Ovary (tissue), 9 donors: ENCODE measurements around the gene ATP2B2. TPM values are rescaled to one million over a fixed set of nuclear protein-coding genes. Genes with fewer than 3 reads are reported as not detected.

ENCODE experiments used
- DNase-seq, 5 donors: peaks; one replicate each; pipeline ENCODE4 v3.0.0-alpha.2; 2019 to 2020
- H3K27ac ChIP-seq, 2 donors: fragments of 200-600 bp; one replicate each; pipeline versions ENCODE4 v1.5.1 to v1.8.0; 2019 to 2022
- H3K27me3 ChIP-seq: fragments of 200-600 bp; one replicate; pipeline ENCODE4 v1.8.0; 2022
- H3K36me3 ChIP-seq: fragments of 200-600 bp; sonication (generic); one replicate; pipeline ENCODE4 v1.5.1; 2019
- H3K4me1 ChIP-seq: one replicate; pipeline ENCODE4 v1.8.1; 2013; ENCODE audit warnings: mild to moderate bottlenecking, moderate library complexity; ENCODE audit not compliant: insufficient read depth
- H3K4me3 ChIP-seq: fragments of 200-600 bp; sonication (generic); one replicate; pipeline ENCODE4 v1.5.1; 2017
- H3K9me3 ChIP-seq, 2 donors: fragments of 200-600 bp in 1 of 2; sonication (generic) in 1 of 2; one replicate each; pipeline versions ENCODE4 v1.5.1 to v1.8.1; 2013 to 2019; ENCODE audit warnings: mild to moderate bottlenecking in 1 of 2, moderate library complexity in 1 of 2
- EP300 ChIP-seq: sonication (generic); formaldehyde crosslinking; IDR thresholded peaks from one replicate; pipeline ENCODE4 v1.6.1; 2017; ENCODE audit warnings: antibody characterized with exemption
- POLR2A ChIP-seq: fragments of 450-650 bp; IDR thresholded peaks from one replicate; pipeline ENCODE4 v1.6.1; 2017; ENCODE audit warnings: antibody characterized with exemption, mild to moderate bottlenecking, moderate library complexity
- WGBS, 3 donors: extraction: QIAGEN DNeasy Blood & Tissue Kit in 1 of 3; methylation state at CpG; one replicate each; pipeline versions ENCODE4 v1.1.5 to v1.1.7; 2013 to 2017; 5-methylcytosine and 5-hydroxymethylcytosine counted together
- intact Hi-C, 4 donors: fragments of 100-400 bp; cut with DNase I; formaldehyde crosslinking; loops; one replicate each; pipeline versions ENCODE4 v1.11.0 to v1.15.1; 2022 to 2023
- polyA plus RNA-seq, 2 donors: library from polyadenylated mRNA; stranded (reverse); fragments of 200-250 nt in 1 of 2; fragments of 350-450 nt in 1 of 2; fragmentation: Illumina TruSeq in 1 of 2; extraction: RNeasy Lipid Tissue Mini Kit (QIAGEN cat#74804) in 1 of 2; gene quantifications; one replicate each; pipeline ENCODE4 v1.2.3, GENCODE V29; 2013 to 2014
- total RNA-seq, 7 donors: library from RNA; depleted of rRNA in 2 of 7; stranded (reverse); fragments of >200 nt in 2 of 7; fragmentation: NEBNext Ultra II Directional in 3 of 7; extraction: Animal tissue kit (Norgen Biotek cat#: 25700) in 3 of 7; gene quantifications; one replicate each; pipeline versions ENCODE4 v1.1.0 to v1.2.4, GENCODE V29; 2016 to 2023
- TF ChIP-seq, protein P1 (sequence below), 3 donors: fragments of 450-650 bp in 2 of 3; fragments of 200-600 bp in 1 of 3; IDR thresholded peaks; one replicate each; pipeline versions ENCODE4 v1.5.1 to v1.8.0; 2016 to 2022; ENCODE audit warnings: antibody characterized with exemption in 3 of 3, mild to moderate bottlenecking in 1 of 3
- donor health status: DM: no; HTN: no; CAD: no; lungs with moderate emphysema.
- donor health status: DM: no; HTN: no; CAD: no.
- donor health status: Bipolar disorder and iron deficiency.
- donor health status: DM: yes; HTN: yes; CAD: no.
- donor health status: DM: no; HTN: no; CAD: no.
- donor health status: DM: yes; HTN: yes; CAD: no.

The ATP2B2 gene
- total and polyA plus RNA-seq, 9 donors, result 0.05 to 11.6 (median 0.52) TPM; not detected in 2

DNA sequence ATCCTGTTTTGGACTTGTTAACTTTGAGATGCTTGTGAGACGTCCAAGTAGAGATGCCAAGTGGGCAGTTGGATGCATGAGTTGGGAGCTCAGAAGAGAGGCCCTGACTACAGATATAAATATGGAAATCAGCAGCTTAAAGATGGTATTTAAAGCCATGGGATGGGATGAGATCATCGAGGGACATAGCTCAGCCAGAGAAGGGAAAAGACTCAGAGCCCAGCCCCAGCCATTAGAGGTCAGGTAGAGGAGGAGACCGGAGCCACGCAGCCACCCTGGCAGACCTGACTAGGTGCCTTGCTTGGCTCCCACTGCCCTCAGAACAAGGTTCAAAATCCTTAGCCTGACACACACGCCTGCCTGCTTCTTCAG, 31.1 kb downstream of the ATP2B2 start:
- H3K27me3 ChIP-seq, result no peaks in the 10 kb centered on the region
- H3K27ac ChIP-seq, result no peak overlapping the region
- no peak for DNase-seq
- H3K4me3 ChIP-seq, result no peak overlapping the region
- no peaks in the 10 kb centered on the region for H3K9me3 ChIP-seq
- TF ChIP-seq, protein P1, sequence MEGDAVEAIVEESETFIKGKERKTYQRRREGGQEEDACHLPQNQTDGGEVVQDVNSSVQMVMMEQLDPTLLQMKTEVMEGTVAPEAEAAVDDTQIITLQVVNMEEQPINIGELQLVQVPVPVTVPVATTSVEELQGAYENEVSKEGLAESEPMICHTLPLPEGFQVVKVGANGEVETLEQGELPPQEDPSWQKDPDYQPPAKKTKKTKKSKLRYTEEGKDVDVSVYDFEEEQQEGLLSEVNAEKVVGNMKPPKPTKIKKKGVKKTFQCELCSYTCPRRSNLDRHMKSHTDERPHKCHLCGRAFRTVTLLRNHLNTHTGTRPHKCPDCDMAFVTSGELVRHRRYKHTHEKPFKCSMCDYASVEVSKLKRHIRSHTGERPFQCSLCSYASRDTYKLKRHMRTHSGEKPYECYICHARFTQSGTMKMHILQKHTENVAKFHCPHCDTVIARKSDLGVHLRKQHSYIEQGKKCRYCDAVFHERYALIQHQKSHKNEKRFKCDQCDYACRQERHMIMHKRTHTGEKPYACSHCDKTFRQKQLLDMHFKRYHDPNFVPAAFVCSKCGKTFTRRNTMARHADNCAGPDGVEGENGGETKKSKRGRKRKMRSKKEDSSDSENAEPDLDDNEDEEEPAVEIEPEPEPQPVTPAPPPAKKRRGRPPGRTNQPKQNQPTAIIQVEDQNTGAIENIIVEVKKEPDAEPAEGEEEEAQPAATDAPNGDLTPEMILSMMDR (IDR thresholded peaks at IDR 0.05), result no peak
- TF ChIP-seq EP300, result no peak
- no peak for TF ChIP-seq POLR2A
- 51 to 69% (median 67%) methylated on average over 5 of the region's 5 CpGs for WGBS, 3 donors
- no peaks in the 10 kb centered on the region for H3K4me1 ChIP-seq
- no peaks in the 10 kb centered on the region for H3K36me3 ChIP-seq
- intact Hi-C loops, result no loop called here

DNA sequence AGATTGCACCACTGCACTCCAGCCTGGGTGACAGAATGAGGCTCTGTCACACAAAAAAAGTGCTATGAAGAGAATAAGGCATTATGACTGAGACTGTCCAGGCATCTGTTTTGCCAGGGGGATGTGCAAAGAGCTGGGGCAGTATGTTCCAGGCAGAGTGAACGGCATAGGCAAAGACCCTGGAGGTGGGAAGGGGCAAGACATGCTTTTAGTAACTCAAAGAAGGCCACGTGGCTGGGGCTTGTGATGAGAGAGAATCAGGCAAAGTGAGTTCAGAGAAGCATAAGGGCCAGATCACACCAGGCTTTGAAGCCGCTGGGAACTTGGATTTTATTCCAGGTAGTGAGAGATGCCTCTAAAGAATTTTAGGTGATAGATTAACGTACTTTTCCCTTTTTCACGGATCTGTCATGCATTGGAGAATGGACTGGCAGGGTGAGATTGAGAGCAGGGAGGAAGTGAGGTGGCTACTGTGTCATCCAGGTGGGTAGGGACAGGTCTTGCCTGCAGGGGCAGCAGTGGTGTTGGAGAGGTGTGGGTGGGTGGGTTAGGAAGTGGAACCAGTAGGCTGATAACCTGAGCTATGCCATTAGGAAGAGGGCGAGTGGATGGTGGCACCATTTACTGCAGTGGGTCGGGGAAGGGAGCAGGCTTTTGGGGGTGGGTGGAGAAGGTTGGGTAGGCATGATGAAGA, 31.7 kb downstream of the ATP2B2 start:
- Histone ChIP-seq H3K9me3 (no peaks in the 10 kb centered on the region), H3K4me3 (no peak overlapping the region), H3K27me3 (no peaks in the 10 kb centered on the region), H3K36me3 (no peaks in the 10 kb centered on the region), H3K4me1 (no peaks in the 10 kb centered on the region), H3K27ac (no peak overlapping the region)
- TF ChIP-seq POLR2A (no peak), EP300 (no peak)
- TF ChIP-seq, protein P1 (IDR thresholded peaks at IDR 0.05), result no peak
- intact Hi-C loops, result no loop called here
- WGBS, 3 donors, result 66 to 71% (median 71%) methylated on average over 7 of the region's 7 CpGs
- no peak for DNase-seq

DNA sequence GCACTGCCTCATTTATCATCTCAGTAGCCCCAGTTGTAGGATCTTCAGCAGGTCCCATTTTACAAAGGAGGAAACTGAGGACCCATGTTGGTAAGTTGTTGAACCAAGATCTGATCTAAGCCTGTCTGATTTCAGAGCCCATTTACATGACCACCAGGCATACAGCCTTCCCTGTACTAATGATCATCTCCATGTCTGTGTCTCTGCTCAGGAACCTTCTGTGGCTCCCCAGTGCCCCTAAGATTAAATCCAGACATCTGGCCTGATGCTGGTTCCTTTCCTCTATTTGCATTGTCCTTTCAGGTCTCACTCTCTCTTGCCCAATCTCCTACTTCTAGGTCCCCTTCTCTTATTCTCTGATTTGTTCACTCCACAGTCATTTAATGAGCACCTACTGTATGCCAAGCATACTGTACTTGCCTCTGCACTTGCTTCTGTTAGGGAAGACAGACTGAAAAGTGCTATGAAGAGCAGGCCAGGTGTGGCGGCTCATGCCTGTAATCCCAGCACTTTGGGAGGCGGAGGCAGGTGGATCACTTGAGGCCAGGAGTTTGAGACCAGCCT, 32.4 kb downstream of the ATP2B2 start:
- intact Hi-C loops, result no loop called here
- 88 to 96% (median 94%) methylated on average over 2 of the region's 2 CpGs for WGBS, 3 donors
- H3K9me3 ChIP-seq, result no peaks in the 10 kb centered on the region
- no peak overlapping the region for H3K27ac ChIP-seq
- no peaks in the 10 kb centered on the region for H3K27me3 ChIP-seq
- H3K36me3 ChIP-seq, result no peaks in the 10 kb centered on the region
- no peaks in the 10 kb centered on the region for H3K4me1 ChIP-seq
- H3K4me3 ChIP-seq, result no peak overlapping the region
- no peak for DNase-seq
- TF ChIP-seq, protein P1 (IDR thresholded peaks at IDR 0.05), result no peak
- TF ChIP-seq POLR2A (no peak), EP300 (no peak)

DNA sequence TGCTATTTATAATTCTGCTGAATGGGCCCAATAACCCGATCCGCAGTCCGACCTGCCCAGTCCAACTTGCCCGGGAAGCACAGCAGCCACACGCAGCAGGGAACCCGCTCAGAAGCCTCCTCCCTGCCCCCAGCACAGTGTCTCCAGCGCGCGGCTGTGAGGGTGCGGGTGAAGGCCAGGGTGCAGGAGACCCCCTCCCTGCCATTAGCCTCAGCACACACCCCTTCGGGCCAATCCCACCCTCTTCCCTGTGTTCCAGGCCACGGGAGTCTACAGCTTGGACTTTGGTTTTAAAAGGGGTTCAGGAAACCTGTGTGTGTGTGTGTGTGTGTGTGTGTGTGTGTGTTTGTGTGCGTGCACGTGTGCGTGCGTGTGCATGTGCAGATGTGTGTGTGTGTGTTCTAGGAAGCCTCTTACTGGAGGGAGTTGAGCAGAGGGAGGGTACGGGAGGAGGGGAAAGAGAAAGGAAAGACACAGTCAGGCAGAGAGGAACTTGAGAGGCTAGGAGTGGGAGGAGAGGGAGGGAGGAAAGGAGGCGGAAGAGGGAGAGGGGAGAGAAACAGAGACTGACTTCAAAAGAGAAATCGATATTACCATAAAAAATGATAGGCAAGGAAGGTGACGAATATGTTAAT, 34.2 kb downstream of the ATP2B2 start:
- intact Hi-C loops, result no loop called here
- WGBS, 3 donors, result 1 to 5% (median 3%) methylated on average over 16 to 20 of the region's 20 CpGs
- no peaks in the 10 kb centered on the region for H3K9me3 ChIP-seq
- no peaks in the 10 kb centered on the region for H3K4me1 ChIP-seq
- TF ChIP-seq POLR2A (no peak), EP300 (no peak)
- TF ChIP-seq, protein P1 (IDR thresholded peaks at IDR 0.05), result no peak
- H3K27ac ChIP-seq, result no peak overlapping the region
- no peak for DNase-seq
- H3K36me3 ChIP-seq, result no peaks in the 10 kb centered on the region
- no peaks in the 10 kb centered on the region for H3K27me3 ChIP-seq
- H3K4me3 ChIP-seq, result no peak overlapping the region
